ENCODE results near the gene KRT73.

The KRT73 gene

GRCh38 chr12:52646613-52647012 is 28.3 kb upstream of the KRT73 start:
- Histone ChIP-seq H3K4me1 (ENCODE audit: control insufficient read depth, insufficient read depth, low read length) (no peaks in the 10 kb centered on the region), H3K36me3 (ENCODE audit: control insufficient read depth, insufficient read depth, low read length) (no peaks in the 10 kb centered on the region), H3K27ac (ENCODE audit: low read length) (no peak overlapping the region), H3K4me3 (ENCODE audit: low read length) (no peak overlapping the region), H3K27me3 (ENCODE audit: control insufficient read depth, insufficient read depth, low read length) (no peaks in the 10 kb centered on the region), H3K9me3 (ENCODE audit: control insufficient read depth, insufficient read depth, low read length) (no peaks in the 10 kb centered on the region)
- DNase-seq (ENCODE audit: low read depth, low spot score) = no peak
- WGBS (ENCODE audit: insufficient coverage, insufficient read length) = no CpG with 5 or more reads among the region's 12 CpGs

GRCh38 chr12:52645982-52646381 is 27.6 kb upstream of the KRT73 start:
- H3K27ac ChIP-seq (ENCODE audit: low read length) = no peak overlapping the region
- no peaks in the 10 kb centered on the region for H3K9me3 ChIP-seq (ENCODE audit: control insufficient read depth, insufficient read depth, low read length)
- H3K4me3 ChIP-seq (ENCODE audit: low read length) = no peak overlapping the region
- no CpG with 5 or more reads among the region's 4 CpGs for WGBS (ENCODE audit: insufficient coverage, insufficient read length)
- DNase-seq (ENCODE audit: low read depth, low spot score) = no peak
- H3K4me1 ChIP-seq (ENCODE audit: control insufficient read depth, insufficient read depth, low read length) = no peaks in the 10 kb centered on the region
- H3K27me3 ChIP-seq (ENCODE audit: control insufficient read depth, insufficient read depth, low read length) = no peaks in the 10 kb centered on the region
- no peaks in the 10 kb centered on the region for H3K36me3 ChIP-seq (ENCODE audit: control insufficient read depth, insufficient read depth, low read length)

- H3K9me3 ChIP-seq (ENCODE audit: control insufficient read depth, insufficient read depth, low read length) = no peaks in the 10 kb centered on the region
- no CpG with 5 or more reads among the region's 7 CpGs for WGBS (ENCODE audit: insufficient coverage, insufficient read length)
- no peak for DNase-seq (ENCODE audit: low read depth, low spot score)
- no peaks in the 10 kb centered on the region for H3K4me1 ChIP-seq (ENCODE audit: control insufficient read depth, insufficient read depth, low read length)
- no peaks in the 10 kb centered on the region for H3K27me3 ChIP-seq (ENCODE audit: control insufficient read depth, insufficient read depth, low read length)
- H3K27ac ChIP-seq (ENCODE audit: low read length) = no peak overlapping the region
- no peaks in the 10 kb centered on the region for H3K36me3 ChIP-seq (ENCODE audit: control insufficient read depth, insufficient read depth, low read length)
- no peak overlapping the region for H3K4me3 ChIP-seq (ENCODE audit: low read length)
These were observed 26.9 kb upstream of the KRT73 start for GRCh38 chr12:52645120-52645761.

GRCh38 chr12:52644078-52644415 is 25.7 kb upstream of the KRT73 start:
- no peak overlapping the region for H3K27ac ChIP-seq (ENCODE audit: low read length)
- H3K36me3 ChIP-seq (ENCODE audit: control insufficient read depth, insufficient read depth, low read length) = no peaks in the 10 kb centered on the region
- no peak overlapping the region for H3K4me3 ChIP-seq (ENCODE audit: low read length)
- no peaks in the 10 kb centered on the region for H3K27me3 ChIP-seq (ENCODE audit: control insufficient read depth, insufficient read depth, low read length)
- H3K9me3 ChIP-seq (ENCODE audit: control insufficient read depth, insufficient read depth, low read length) = no peaks in the 10 kb centered on the region
- no peaks in the 10 kb centered on the region for H3K4me1 ChIP-seq (ENCODE audit: control insufficient read depth, insufficient read depth, low read length)
- DNase-seq (ENCODE audit: low read depth, low spot score) = no peak
- no CpG with 5 or more reads among the region's 6 CpGs for WGBS (ENCODE audit: insufficient coverage, insufficient read length)

GRCh38 chr12:52643233-52644077 is 25.1 kb upstream of the KRT73 start:
- Histone ChIP-seq H3K27me3 (ENCODE audit: control insufficient read depth, insufficient read depth, low read length) (no peaks in the 10 kb centered on the region), H3K4me1 (ENCODE audit: control insufficient read depth, insufficient read depth, low read length) (no peaks in the 10 kb centered on the region), H3K4me3 (ENCODE audit: low read length) (no peak overlapping the region), H3K9me3 (ENCODE audit: control insufficient read depth, insufficient read depth, low read length) (no peaks in the 10 kb centered on the region), H3K36me3 (ENCODE audit: control insufficient read depth, insufficient read depth, low read length) (no peaks in the 10 kb centered on the region), H3K27ac (ENCODE audit: low read length) (no peak overlapping the region)
- no peak for DNase-seq (ENCODE audit: low read depth, low spot score)
- WGBS (ENCODE audit: insufficient coverage, insufficient read length) = no CpG with 5 or more reads among the region's 10 CpGs

- Histone ChIP-seq H3K4me1 (ENCODE audit: control insufficient read depth, insufficient read depth, low read length) (no peaks in the 10 kb centered on the region), H3K27ac (ENCODE audit: low read length) (no peak overlapping the region), H3K27me3 (ENCODE audit: control insufficient read depth, insufficient read depth, low read length) (no peaks in the 10 kb centered on the region), H3K4me3 (ENCODE audit: low read length) (no peak overlapping the region), H3K36me3 (ENCODE audit: control insufficient read depth, insufficient read depth, low read length) (no peaks in the 10 kb centered on the region), H3K9me3 (ENCODE audit: control insufficient read depth, insufficient read depth, low read length) (no peaks in the 10 kb centered on the region)
- no CpG with 5 or more reads among the region's 4 CpGs for WGBS (ENCODE audit: insufficient coverage, insufficient read length)
- DNase-seq (ENCODE audit: low read depth, low spot score) = no peak
These were observed 23.1 kb upstream of the KRT73 start for GRCh38 chr12:52641468-52641867.

- H3K9me3 ChIP-seq (ENCODE audit: control insufficient read depth, insufficient read depth, low read length) = no peaks in the 10 kb centered on the region
- H3K27ac ChIP-seq (ENCODE audit: low read length) = no peak overlapping the region
- WGBS (ENCODE audit: insufficient coverage, insufficient read length) = no CpG with 5 or more reads among the region's 4 CpGs
- no peak overlapping the region for H3K4me3 ChIP-seq (ENCODE audit: low read length)
- no peak for DNase-seq (ENCODE audit: low read depth, low spot score)
- no peaks in the 10 kb centered on the region for H3K36me3 ChIP-seq (ENCODE audit: control insufficient read depth, insufficient read depth, low read length)
- H3K4me1 ChIP-seq (ENCODE audit: control insufficient read depth, insufficient read depth, low read length) = no peaks in the 10 kb centered on the region
- H3K27me3 ChIP-seq (ENCODE audit: control insufficient read depth, insufficient read depth, low read length) = no peaks in the 10 kb centered on the region
These were observed 18.9 kb upstream of the KRT73 start for GRCh38 chr12:52637299-52637698.

GRCh38 chr12:52636592-52637258 is 18.4 kb upstream of the KRT73 start:
- no CpG with 5 or more reads among the region's 5 CpGs for WGBS (ENCODE audit: insufficient coverage, insufficient read length)
- Histone ChIP-seq H3K27ac (ENCODE audit: low read length) (no peak overlapping the region), H3K27me3 (ENCODE audit: control insufficient read depth, insufficient read depth, low read length) (no peaks in the 10 kb centered on the region), H3K9me3 (ENCODE audit: control insufficient read depth, insufficient read depth, low read length) (no peaks in the 10 kb centered on the region), H3K4me1 (ENCODE audit: control insufficient read depth, insufficient read depth, low read length) (no peaks in the 10 kb centered on the region), H3K4me3 (ENCODE audit: low read length) (no peak overlapping the region), H3K36me3 (ENCODE audit: control insufficient read depth, insufficient read depth, low read length) (no peaks in the 10 kb centered on the region)
- no peak for DNase-seq (ENCODE audit: low read depth, low spot score)

GRCh38 chr12:52636189-52636588 is 17.8 kb upstream of the KRT73 start:
- no peaks in the 10 kb centered on the region for H3K9me3 ChIP-seq (ENCODE audit: control insufficient read depth, insufficient read depth, low read length)
- H3K36me3 ChIP-seq (ENCODE audit: control insufficient read depth, insufficient read depth, low read length) = no peaks in the 10 kb centered on the region
- no peak overlapping the region for H3K27ac ChIP-seq (ENCODE audit: low read length)
- H3K4me3 ChIP-seq (ENCODE audit: low read length) = no peak overlapping the region
- H3K4me1 ChIP-seq (ENCODE audit: control insufficient read depth, insufficient read depth, low read length) = no peaks in the 10 kb centered on the region
- DNase-seq (ENCODE audit: low read depth, low spot score) = no peak
- no peaks in the 10 kb centered on the region for H3K27me3 ChIP-seq (ENCODE audit: control insufficient read depth, insufficient read depth, low read length)
- no CpG with 5 or more reads among the region's 6 CpGs for WGBS (ENCODE audit: insufficient coverage, insufficient read length)

- H3K36me3 ChIP-seq (ENCODE audit: control insufficient read depth, insufficient read depth, low read length) = no peaks in the 10 kb centered on the region
- DNase-seq (ENCODE audit: low read depth, low spot score) = no peak
- H3K4me3 ChIP-seq (ENCODE audit: low read length) = no peak overlapping the region
- H3K27ac ChIP-seq (ENCODE audit: low read length) = no peak overlapping the region
- no peaks in the 10 kb centered on the region for H3K4me1 ChIP-seq (ENCODE audit: control insufficient read depth, insufficient read depth, low read length)
- no peaks in the 10 kb centered on the region for H3K9me3 ChIP-seq (ENCODE audit: control insufficient read depth, insufficient read depth, low read length)
- H3K27me3 ChIP-seq (ENCODE audit: control insufficient read depth, insufficient read depth, low read length) = no peaks in the 10 kb centered on the region
- no CpG with 5 or more reads among the region's 7 CpGs for WGBS (ENCODE audit: insufficient coverage, insufficient read length)
These were observed 16.1 kb upstream of the KRT73 start for GRCh38 chr12:52634266-52635056.

Data from iPS DF 6.9 (cell line).